Dendritic cell treated with granulocyte-macrophage colony-stimulating factor and Interleukin-4, amounts not matched to agents 40 ng/mL and 50 ng/mL, for 4 days (primary cell): ENCODE data around the gene COL4A2.

Experiments
- H3K27ac Mint-ChIP-seq: one replicate; pipeline ENCODE4 v1.8.0; 2022; ENCODE audit warnings: mild to moderate bottlenecking, mixed read lengths
- H3K27me3 Mint-ChIP-seq: one replicate; pipeline ENCODE4 v1.8.0; 2022; ENCODE audit warnings: mild to moderate bottlenecking, mixed read lengths
- H3K36me3 Mint-ChIP-seq: one replicate; pipeline ENCODE4 v1.8.0; 2022; ENCODE audit warnings: low read depth, mixed read lengths
- H3K4me1 Mint-ChIP-seq: one replicate; pipeline ENCODE4 v1.8.0; 2022; ENCODE audit warnings: low read depth, mixed read lengths
- H3K4me3 Mint-ChIP-seq: one replicate; pipeline ENCODE4 v1.8.0; 2022; ENCODE audit warnings: mild to moderate bottlenecking, moderate library complexity, mixed read lengths
- H3K9me3 Mint-ChIP-seq: one replicate; pipeline ENCODE4 v1.8.0; 2022; ENCODE audit warnings: mixed read lengths
- intact Hi-C: fragments of 100-400 bp; cut with micrococcal nuclease; formaldehyde crosslinking; loops from one replicate; pipeline ENCODE4 v1.15.0; 2022

The COL4A2 gene

DNA sequence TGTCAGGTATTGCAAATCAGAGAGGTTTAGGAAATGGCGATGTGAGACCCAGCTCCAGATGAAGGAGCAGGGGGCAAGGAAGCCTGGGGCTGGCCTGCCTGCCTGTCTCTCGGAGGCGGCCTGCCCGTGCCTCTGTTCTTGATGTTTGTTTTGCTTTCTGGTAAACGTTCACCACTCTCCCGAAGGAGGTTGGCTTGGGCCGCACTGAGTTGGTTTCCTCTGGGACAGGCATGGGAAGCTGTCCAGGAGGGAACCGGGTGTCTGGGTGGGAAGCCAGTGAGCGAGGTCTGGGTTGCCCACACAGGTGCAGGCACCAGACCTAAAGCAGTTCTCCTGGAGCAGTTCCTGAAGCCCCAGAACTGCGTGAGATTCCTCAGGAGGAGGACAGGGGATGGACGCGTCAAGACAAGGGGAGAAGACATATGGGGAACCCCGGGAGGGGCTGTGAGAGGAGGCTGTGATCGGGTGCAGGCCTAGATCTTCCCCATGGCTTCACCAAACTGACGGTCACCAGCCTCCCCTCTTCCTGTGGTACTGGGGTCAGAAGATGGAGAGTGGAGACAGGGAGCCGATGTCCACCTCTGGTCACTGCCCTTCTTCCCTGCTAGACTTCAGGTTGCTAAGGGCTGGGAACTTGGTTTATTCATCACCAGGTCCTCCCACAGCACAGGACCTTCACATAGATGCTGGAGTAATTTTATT, 15.2 kb downstream of the COL4A2 start:
- intact Hi-C loops, result no loop called here
- Mint-ChIP-seq H3K36me3 (no peaks in the 10 kb centered on the region), H3K9me3 (no peaks in the 10 kb centered on the region), H3K4me3 (no peak overlapping the region), H3K27me3 (peaks cover 41% of the 10 kb centered on the region), H3K4me1 (peaks cover 8% of the 10 kb centered on the region), H3K27ac (no peak overlapping the region)

- H3K4me3 Mint-ChIP-seq, result no peak overlapping the region
- H3K36me3 Mint-ChIP-seq, result no peaks in the 10 kb centered on the region
- peaks cover 40% of the 10 kb centered on the region for H3K27me3 Mint-ChIP-seq
- H3K27ac Mint-ChIP-seq, result no peak overlapping the region
- no peaks in the 10 kb centered on the region for H3K9me3 Mint-ChIP-seq
- intact Hi-C loops, result no loop called here
- H3K4me1 Mint-ChIP-seq, result peaks cover 8% of the 10 kb centered on the region
Measured at GRCh38 chr13:110322828-110323171, 15.7 kb downstream of the COL4A2 start.

GRCh38 chr13:110323172-110323891, 16.2 kb downstream of the COL4A2 start:
- no peak overlapping the region for H3K27ac Mint-ChIP-seq
- peaks cover 8% of the 10 kb centered on the region for H3K4me1 Mint-ChIP-seq
- H3K27me3 Mint-ChIP-seq, result peaks cover 40% of the 10 kb centered on the region
- H3K4me3 Mint-ChIP-seq, result no peak overlapping the region
- intact Hi-C loops, result no loop called here
- no peaks in the 10 kb centered on the region for H3K36me3 Mint-ChIP-seq
- H3K9me3 Mint-ChIP-seq, result no peaks in the 10 kb centered on the region

- Mint-ChIP-seq H3K27me3 (peaks cover 39% of the 10 kb centered on the region), H3K9me3 (no peaks in the 10 kb centered on the region), H3K4me1 (peaks cover 8% of the 10 kb centered on the region), H3K36me3 (no peaks in the 10 kb centered on the region), H3K27ac (no peak overlapping the region), H3K4me3 (no peak overlapping the region)
- intact Hi-C loops, result no loop called here
Measured at GRCh38 chr13:110324026-110324749, 17.1 kb downstream of the COL4A2 start.

GRCh38 chr13:110326263-110326904, 19.3 kb downstream of the COL4A2 start:
- Mint-ChIP-seq H3K4me3 (no peak overlapping the region), H3K27ac (no peak overlapping the region), H3K36me3 (no peaks in the 10 kb centered on the region), H3K9me3 (no peaks in the 10 kb centered on the region), H3K4me1 (no peaks in the 10 kb centered on the region), H3K27me3 (peaks cover 44% of the 10 kb centered on the region)
- intact Hi-C loops, result no loop called here

DNA sequence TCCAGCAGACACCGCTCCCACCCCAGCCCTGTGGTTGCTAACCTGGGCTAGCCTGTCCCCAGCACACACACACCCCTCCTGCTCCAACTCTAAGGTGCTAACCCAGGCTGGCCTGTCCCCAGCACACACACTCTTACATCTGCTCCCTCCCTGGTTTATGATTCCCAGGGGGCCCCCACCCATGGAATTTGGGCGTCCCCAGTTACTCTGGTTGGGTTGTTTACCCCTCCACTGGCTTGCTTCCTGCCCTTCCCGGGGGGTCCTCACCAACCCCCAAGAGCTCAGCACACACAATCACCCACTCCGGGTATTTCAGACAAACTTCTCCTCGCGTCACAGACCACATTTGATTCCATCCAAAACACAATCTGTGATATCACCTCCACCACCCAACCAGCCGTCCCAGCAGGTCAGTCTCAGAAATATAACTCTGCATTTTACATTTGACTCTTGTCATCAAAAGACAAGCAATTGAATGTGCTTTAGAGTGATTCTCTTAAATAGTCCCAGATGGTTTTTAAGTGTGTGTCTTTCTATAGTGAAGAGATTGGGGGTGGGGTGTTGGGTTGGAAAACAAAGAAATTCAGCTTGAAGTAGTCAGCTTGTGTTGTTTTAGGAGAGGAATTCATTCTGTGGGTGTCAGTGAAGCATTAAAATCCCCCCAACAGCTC, 20.1 kb downstream of the COL4A2 start:
- H3K27ac Mint-ChIP-seq, result no peak overlapping the region
- no peaks in the 10 kb centered on the region for H3K36me3 Mint-ChIP-seq
- H3K4me1 Mint-ChIP-seq, result no peaks in the 10 kb centered on the region
- intact Hi-C loops, result no loop called here
- H3K27me3 Mint-ChIP-seq, result peaks cover 42% of the 10 kb centered on the region
- no peak overlapping the region for H3K4me3 Mint-ChIP-seq
- H3K9me3 Mint-ChIP-seq, result no peaks in the 10 kb centered on the region

- Mint-ChIP-seq H3K27me3 (peaks cover 41% of the 10 kb centered on the region), H3K9me3 (no peaks in the 10 kb centered on the region), H3K36me3 (no peaks in the 10 kb centered on the region), H3K27ac (no peak overlapping the region), H3K4me3 (no peak overlapping the region), H3K4me1 (no peaks in the 10 kb centered on the region)
- intact Hi-C loops, result no loop called here
Measured at GRCh38 chr13:110328573-110328972, 21.5 kb downstream of the COL4A2 start.

DNA sequence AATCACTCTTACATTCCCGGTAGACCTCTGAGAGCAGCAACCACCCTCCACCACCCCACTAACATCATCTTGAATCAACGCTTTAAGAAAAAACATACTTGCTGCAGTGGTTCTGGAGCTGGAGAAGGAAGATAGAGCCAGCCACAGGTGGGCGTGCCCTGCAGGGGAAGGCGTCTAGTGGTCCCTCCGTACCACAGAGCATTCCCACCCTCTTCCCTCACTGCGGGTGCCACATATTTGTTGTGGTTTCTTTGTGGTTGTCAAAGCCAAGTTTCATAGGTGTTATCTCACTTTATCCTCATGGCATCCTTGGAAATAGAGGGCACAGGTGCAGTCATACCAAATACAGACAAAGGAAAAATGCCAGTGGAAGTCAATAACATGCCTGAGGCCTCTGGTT, 22.2 kb downstream of the COL4A2 start:
- no peak overlapping the region for H3K27ac Mint-ChIP-seq
- peaks cover 37% of the 10 kb centered on the region for H3K27me3 Mint-ChIP-seq
- H3K4me1 Mint-ChIP-seq, result no peaks in the 10 kb centered on the region
- H3K4me3 Mint-ChIP-seq, result no peak overlapping the region
- intact Hi-C loops, result no loop called here
- H3K9me3 Mint-ChIP-seq, result no peaks in the 10 kb centered on the region
- no peaks in the 10 kb centered on the region for H3K36me3 Mint-ChIP-seq

GRCh38 chr13:110329798-110330461, 22.8 kb downstream of the COL4A2 start:
- no peaks in the 10 kb centered on the region for H3K9me3 Mint-ChIP-seq
- intact Hi-C loops, result no loop called here
- H3K36me3 Mint-ChIP-seq, result no peaks in the 10 kb centered on the region
- H3K27me3 Mint-ChIP-seq, result peaks cover 32% of the 10 kb centered on the region
- no peak overlapping the region for H3K27ac Mint-ChIP-seq
- no peaks in the 10 kb centered on the region for H3K4me1 Mint-ChIP-seq
- H3K4me3 Mint-ChIP-seq, result no peak overlapping the region

DNA sequence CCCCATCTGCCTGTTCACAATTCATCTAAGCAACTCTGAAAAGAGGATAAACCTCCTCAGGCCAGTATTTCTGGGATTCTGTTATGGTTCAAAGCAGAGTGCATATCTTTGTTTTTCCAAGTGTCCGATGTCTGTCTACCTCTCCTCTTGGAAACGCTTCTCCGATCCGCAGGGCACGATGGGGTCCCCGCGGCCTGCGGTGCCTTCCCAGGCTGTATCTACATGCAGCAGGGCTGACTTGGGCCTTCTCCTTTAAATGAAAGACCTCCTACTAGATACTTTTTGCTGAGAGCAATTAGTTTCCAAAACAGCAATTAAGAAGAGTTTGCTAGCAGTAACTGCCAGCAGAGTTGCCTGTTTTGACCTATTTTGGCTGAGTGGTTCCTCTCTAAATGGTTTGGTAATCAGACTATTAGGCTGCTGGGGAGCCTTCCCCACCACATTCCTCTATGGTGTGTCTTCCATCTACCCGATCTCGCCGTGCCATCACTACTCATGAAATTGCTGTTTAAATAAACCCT, 23.5 kb downstream of the COL4A2 start:
- Mint-ChIP-seq H3K4me1 (no peaks in the 10 kb centered on the region), H3K9me3 (no peaks in the 10 kb centered on the region), H3K36me3 (no peaks in the 10 kb centered on the region), H3K27me3 (peaks cover 28% of the 10 kb centered on the region), H3K27ac (no peak overlapping the region), H3K4me3 (no peak overlapping the region)
- intact Hi-C loops, result no loop called here

DNA sequence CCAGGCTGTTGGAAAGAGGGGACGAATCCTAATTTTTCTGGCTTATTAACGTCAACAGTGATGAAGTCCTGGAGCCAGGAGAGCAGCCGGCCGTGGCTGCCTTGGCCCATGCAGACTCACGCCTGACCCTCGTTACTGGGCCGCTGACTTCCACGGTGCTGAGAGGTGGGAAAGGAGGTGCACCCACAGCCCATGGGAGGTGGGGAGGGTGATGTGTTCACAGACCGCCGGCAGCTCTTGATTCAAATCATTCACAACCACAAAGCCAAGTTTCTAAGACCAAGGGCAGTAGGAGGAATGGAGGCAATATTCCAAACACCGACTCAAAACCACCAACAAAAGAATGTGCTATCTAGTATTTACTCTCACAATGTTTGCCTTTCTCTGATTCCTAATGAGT, 24.3 kb downstream of the COL4A2 start:
- no peaks in the 10 kb centered on the region for H3K36me3 Mint-ChIP-seq
- intact Hi-C loops, result no loop called here
- H3K27me3 Mint-ChIP-seq, result peaks cover 23% of the 10 kb centered on the region
- no peaks in the 10 kb centered on the region for H3K9me3 Mint-ChIP-seq
- no peaks in the 10 kb centered on the region for H3K4me1 Mint-ChIP-seq
- H3K27ac Mint-ChIP-seq, result no peak overlapping the region
- H3K4me3 Mint-ChIP-seq, result no peak overlapping the region

- Mint-ChIP-seq H3K9me3 (no peaks in the 10 kb centered on the region), H3K4me1 (no peaks in the 10 kb centered on the region), H3K36me3 (no peaks in the 10 kb centered on the region), H3K27ac (no peak overlapping the region), H3K27me3 (peaks cover 22% of the 10 kb centered on the region), H3K4me3 (no peak overlapping the region)
- intact Hi-C loops, result no loop called here
Measured at GRCh38 chr13:110332750-110333149, 25.7 kb downstream of the COL4A2 start.

- no peak overlapping the region for H3K27ac Mint-ChIP-seq
- H3K36me3 Mint-ChIP-seq, result no peaks in the 10 kb centered on the region
- H3K4me3 Mint-ChIP-seq, result no peak overlapping the region
- no peaks in the 10 kb centered on the region for H3K4me1 Mint-ChIP-seq
- peaks cover 26% of the 10 kb centered on the region for H3K27me3 Mint-ChIP-seq
- no peaks in the 10 kb centered on the region for H3K9me3 Mint-ChIP-seq
- intact Hi-C loops, result no loop called here
Measured at GRCh38 chr13:110333837-110334236, 26.8 kb downstream of the COL4A2 start.
